Stimulated activated CD4-positive, alpha-beta T cell treated with anti-CD3 and anti-CD28 coated beads, Interleukin-1b, Interleukin-23, amount 100 ng/mL, for 24 hours (primary cell): ENCODE results near the gene EPS8L3.
"Not testable (repeated sequence)": the region's sequence is repeated elsewhere in the genome, so short reads cannot be mapped to it uniquely, and the experiment has no call there.

Experiments
- DNase-seq, 4 experiments: peaks; one replicate each; pipeline ENCODE4 v3.0.0-alpha.2; 2020; ENCODE audit warnings: low read depth in 4 of 4, low spot score in 1 of 4

EPS8L3 gene

GRCh38 chr1:109764561-109765482 lies 1.1 kb upstream of the EPS8L3 start:
- DNase-seq, result no peak

- DNase-seq, result no peak
Observed at GRCh38 chr1:109762821-109763645, 690 bp downstream of the EPS8L3 start.

- DNase-seq, result no peak
Observed at GRCh38 chr1:109762039-109762585, 1.6 kb downstream of the EPS8L3 start.

GRCh38 chr1:109761227-109762038 lies 2.3 kb downstream of the EPS8L3 start:
- DNase-seq, result no peak

GRCh38 chr1:109760581-109761226 lies 3.0 kb downstream of the EPS8L3 start:
- DNase-seq, result no peak

- no peak for DNase-seq
Observed at GRCh38 chr1:109759513-109760334, 4.0 kb downstream of the EPS8L3 start.

GRCh38 chr1:109757936-109758786 lies 5.6 kb downstream of the EPS8L3 start:
- DNase-seq, result no peak

GRCh38 chr1:109756848-109757521 lies 6.7 kb downstream of the EPS8L3 start:
- DNase-seq, result no peak

- DNase-seq, result not testable (repeated sequence)
Observed at GRCh38 chr1:109756325-109756724, 7.4 kb downstream of the EPS8L3 start.

GRCh38 chr1:109754738-109755137 lies 9.0 kb downstream of the EPS8L3 start:
- DNase-seq, result no peak

- no peak for DNase-seq
Observed at GRCh38 chr1:109751531-109752260, 12.0 kb downstream of the EPS8L3 start.

GRCh38 chr1:109750920-109751319 lies 12.8 kb downstream of the EPS8L3 start:
- DNase-seq, result no peak

- DNase-seq, result no peak
Observed at GRCh38 chr1:109750241-109750882, 13.4 kb downstream of the EPS8L3 start.

GRCh38 chr1:109749221-109749620 lies 14.5 kb downstream of the EPS8L3 start:
- DNase-seq, result no peak

GRCh38 chr1:109748311-109748710 lies 15.4 kb downstream of the EPS8L3 start:
- DNase-seq, result not testable (repeated sequence)

GRCh38 chr1:109740615-109741373 lies 22.9 kb downstream of the EPS8L3 start, which contains the start of gene GSTM3:
Gene GSTM3, minus strand, starts transcription at chr1:109741038. Its CDS starts 751 bp downstream, at chr1:109740287.
- DNase-seq, result no peak
